ENCODE measurements around the gene DCUN1D3. TPM values are rescaled to one million over a fixed set of nuclear protein-coding genes. Genes with fewer than 3 reads are reported as not detected.

DCUN1D3 gene
- total RNA-seq, 2 donors from 2014 or later = 7.2 to 16.5 TPM

DNA sequence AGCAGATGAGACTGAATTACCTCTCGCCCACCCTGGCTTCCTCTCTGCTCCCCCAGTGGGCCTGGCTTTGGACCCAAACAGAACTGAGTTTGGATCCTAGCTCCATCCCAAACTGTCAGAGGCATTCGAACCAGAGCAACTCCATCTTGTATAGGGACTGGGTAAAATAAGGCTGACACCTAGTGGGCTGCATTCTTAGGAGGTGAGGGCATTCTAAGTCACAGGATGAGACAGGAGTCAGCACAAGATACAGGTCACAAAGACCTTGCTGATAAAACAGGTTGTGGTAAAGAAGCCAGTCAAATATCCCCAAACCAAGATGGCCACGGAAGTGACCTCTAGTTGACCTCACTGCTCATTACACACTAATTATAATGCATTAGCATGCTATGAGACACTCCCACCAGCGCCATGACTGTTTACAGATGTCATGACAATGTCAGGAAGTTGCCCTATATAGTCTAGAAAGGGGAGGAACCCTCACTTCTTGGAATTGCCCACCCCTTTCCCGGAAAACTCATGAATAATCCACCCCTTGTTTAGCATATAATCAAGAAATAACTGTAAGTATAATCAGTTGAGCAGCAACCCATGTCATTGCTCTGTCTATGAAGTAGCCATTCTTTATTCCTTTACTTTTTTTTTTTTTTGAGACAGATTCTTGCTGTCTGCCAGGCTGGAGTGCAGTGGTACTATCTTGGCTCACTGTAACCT is 44.9 kb upstream of the DCUN1D3 start:
- Histone ChIP-seq H3K4me3 (no peak overlapping the region), H3K27ac (no peak overlapping the region), H3K27me3 (replicated peaks; ENCODE audit: insufficient read depth) (no peaks in the 10 kb centered on the region), H3K9me3 (no peaks in the 10 kb centered on the region), H3K4me1 (replicated peaks) (no peaks in the 10 kb centered on the region), H3K36me3 (no peaks in the 10 kb centered on the region)
- no peak for TF ChIP-seq CTCF (IDR thresholded peaks at IDR 0.05)
- no peak for TF ChIP-seq POLR2AphosphoS5 (IDR thresholded peaks at IDR 0.05)
- TF ChIP-seq POLR2A (IDR thresholded peaks at IDR 0.05) = no peak
- no peak for DNase-seq (ENCODE audit: low spot score)
- intact Hi-C loops (cut with DNase I) = no loop called here
- WGBS = 87% methylated on average over 5 of the region's 5 CpGs

- no peaks in the 10 kb centered on the region for H3K36me3 ChIP-seq
- no peaks in the 10 kb centered on the region for H3K27me3 ChIP-seq (replicated peaks; ENCODE audit: insufficient read depth)
- no peaks in the 10 kb centered on the region for H3K9me3 ChIP-seq
- H3K4me3 ChIP-seq = no peak overlapping the region
- DNase-seq (ENCODE audit: low spot score) = no peak
- no peak overlapping the region for H3K27ac ChIP-seq
- intact Hi-C loops (cut with DNase I) = no loop called here
- TF ChIP-seq POLR2A (IDR thresholded peaks at IDR 0.05) (no peak), CTCF (IDR thresholded peaks at IDR 0.05) (no peak)
- no peaks in the 10 kb centered on the region for H3K4me1 ChIP-seq (replicated peaks)
- WGBS = 69% methylated on average over 4 of the region's 4 CpGs
Observed at GRCh38 chr16:20942256-20942655, 42.1 kb upstream of the DCUN1D3 start.

GRCh38 chr16:20941636-20941926 is 41.4 kb upstream of the DCUN1D3 start:
- H3K4me3 ChIP-seq = no peak overlapping the region
- TF ChIP-seq CTCF (IDR thresholded peaks at IDR 0.05) = no peak
- TF ChIP-seq POLR2AphosphoS5 (IDR thresholded peaks at IDR 0.05) = no peak
- WGBS = 99% methylated on average over 6 of the region's 6 CpGs
- H3K9me3 ChIP-seq = no peaks in the 10 kb centered on the region
- DNase-seq (ENCODE audit: low spot score) = no peak
- H3K4me1 ChIP-seq (replicated peaks) = no peaks in the 10 kb centered on the region
- intact Hi-C loops (cut with DNase I) = no loop called here
- no peaks in the 10 kb centered on the region for H3K27me3 ChIP-seq (replicated peaks; ENCODE audit: insufficient read depth)
- no peaks in the 10 kb centered on the region for H3K36me3 ChIP-seq
- H3K27ac ChIP-seq = no peak overlapping the region

- Histone ChIP-seq H3K27me3 (replicated peaks; ENCODE audit: insufficient read depth) (no peaks in the 10 kb centered on the region), H3K4me1 (replicated peaks) (no peaks in the 10 kb centered on the region), H3K9me3 (no peaks in the 10 kb centered on the region), H3K4me3 (no peak overlapping the region), H3K36me3 (no peaks in the 10 kb centered on the region), H3K27ac (no peak overlapping the region)
- DNase-seq (ENCODE audit: low spot score) = no peak
- WGBS = 85% methylated on average over 6 of the region's 6 CpGs
- TF ChIP-seq CTCF (IDR thresholded peaks at IDR 0.05) (no peak), POLR2A (IDR thresholded peaks at IDR 0.05) (no peak), POLR2AphosphoS5 (IDR thresholded peaks at IDR 0.05) (no peak)
- intact Hi-C loops (cut with DNase I) = no loop called here
Observed at GRCh38 chr16:20940871-20941635, 40.9 kb upstream of the DCUN1D3 start.

- Histone ChIP-seq H3K9me3 (no peaks in the 10 kb centered on the region), H3K4me3 (no peak overlapping the region), H3K27ac (no peak overlapping the region), H3K36me3 (no peaks in the 10 kb centered on the region), H3K27me3 (replicated peaks; ENCODE audit: insufficient read depth) (no peaks in the 10 kb centered on the region), H3K4me1 (replicated peaks) (no peaks in the 10 kb centered on the region)
- DNase-seq (ENCODE audit: low spot score) = no peak
- intact Hi-C loops (cut with DNase I) = no loop called here
- TF ChIP-seq POLR2A (IDR thresholded peaks at IDR 0.05) (no peak), CTCF (IDR thresholded peaks at IDR 0.05) (no peak), POLR2AphosphoS5 (IDR thresholded peaks at IDR 0.05) (no peak)
Observed at GRCh38 chr16:20939611-20940010, 39.5 kb upstream of the DCUN1D3 start.
